OCI-LY3 (cell line): Measurements from ENCODE around the gene DDX11.
A peak's percentile ranks its signal among the peaks of the same experiment; 100 is the strongest.
"Not testable (repeated sequence)": the region's sequence is repeated elsewhere in the genome, so short reads cannot be mapped to it uniquely, and the experiment has no call there.

ENCODE experiments used
- H2AFZ ChIP-seq: fragments of 200-600, 300-600 bp; shearing (Covaris generic); 2 replicates; pipeline ENCODE4 v1.6.0; 2014; ENCODE audit warnings: antibody characterized with exemption, low read depth, low read length
- H3K27ac ChIP-seq: fragments of 200-600, 300-600 bp; sonication (generic); 2 replicates; pipeline ENCODE4 v1.5.1; 2014; ENCODE audit warnings: mild to moderate bottlenecking, low read length, moderate library complexity, mixed read lengths
- H3K27me3 ChIP-seq: fragments of 200-600, 300-600 bp; sonication (generic); 2 replicates; pipeline ENCODE4 v1.6.1; 2014; ENCODE audit warnings: low read depth, low read length, mixed read lengths
- H3K36me3 ChIP-seq: fragments of 200-600, 300-600 bp; sonication (generic); replicated peaks from 2 replicates; pipeline ENCODE3; 2014; ENCODE audit warnings: low read depth, low read length, mixed read lengths
- H3K4me1 ChIP-seq: fragments of 300-600, 200-600 bp; sonication (generic); 2 replicates; pipeline ENCODE4 v1.6.1; 2014; ENCODE audit warnings: low read length, mixed read lengths
- H3K4me2 ChIP-seq: fragments of 200-600, 300-600 bp; sonication (generic); 2 replicates; pipeline ENCODE4 v1.6.1; 2014; ENCODE audit warnings: low read length, mixed read lengths
- H3K4me3 ChIP-seq: fragments of 300-600, 200-600 bp; sonication (generic); 2 replicates; pipeline ENCODE4 v1.5.1; 2014; ENCODE audit warnings: antibody characterized with exemption, mild to moderate bottlenecking, low read length, moderate library complexity
- H3K79me2 ChIP-seq: fragments of 300-600, 200-600 bp; shearing (Covaris generic); 2 replicates; pipeline ENCODE4 v1.6.1; 2014; ENCODE audit warnings: mild to moderate bottlenecking, low read length, mixed read lengths
- H3K9ac ChIP-seq: fragments of 300-600, 200-600 bp; shearing (Covaris generic); 2 replicates; pipeline ENCODE4 v1.6.0; 2014; ENCODE audit warnings: mild to moderate bottlenecking, low read length, moderate library complexity
- H3K9me3 ChIP-seq: fragments of 200-600, 300-600 bp; shearing (Covaris generic); 2 replicates; pipeline ENCODE4 v1.6.1; 2014; ENCODE audit warnings: low read length, mixed read lengths; ENCODE audit not compliant: insufficient read depth
- H4K20me1 ChIP-seq: fragments of 200-600, 300-600 bp; sonication (generic); 2 replicates; pipeline ENCODE4 v1.6.1; 2016; ENCODE audit warnings: low read length, mixed read lengths; ENCODE audit not compliant: insufficient read depth
- EZH2phosphoT487 ChIP-seq: fragments of 200-600 bp; shearing (Covaris generic); IDR thresholded peaks from 2 replicates; pipeline ENCODE4 v1.6.1; 2018; ENCODE audit warnings: antibody characterized with exemption, mixed run types, low read depth
- TF ChIP-seq, protein P1 (sequence below): fragments of 200-600, 300-600 bp; sonication (generic); IDR thresholded peaks from 2 replicates; pipeline ENCODE4 v1.5.1; 2014; ENCODE audit warnings: antibody characterized with exemption, low read length, low read depth

The DDX11 gene

DNA sequence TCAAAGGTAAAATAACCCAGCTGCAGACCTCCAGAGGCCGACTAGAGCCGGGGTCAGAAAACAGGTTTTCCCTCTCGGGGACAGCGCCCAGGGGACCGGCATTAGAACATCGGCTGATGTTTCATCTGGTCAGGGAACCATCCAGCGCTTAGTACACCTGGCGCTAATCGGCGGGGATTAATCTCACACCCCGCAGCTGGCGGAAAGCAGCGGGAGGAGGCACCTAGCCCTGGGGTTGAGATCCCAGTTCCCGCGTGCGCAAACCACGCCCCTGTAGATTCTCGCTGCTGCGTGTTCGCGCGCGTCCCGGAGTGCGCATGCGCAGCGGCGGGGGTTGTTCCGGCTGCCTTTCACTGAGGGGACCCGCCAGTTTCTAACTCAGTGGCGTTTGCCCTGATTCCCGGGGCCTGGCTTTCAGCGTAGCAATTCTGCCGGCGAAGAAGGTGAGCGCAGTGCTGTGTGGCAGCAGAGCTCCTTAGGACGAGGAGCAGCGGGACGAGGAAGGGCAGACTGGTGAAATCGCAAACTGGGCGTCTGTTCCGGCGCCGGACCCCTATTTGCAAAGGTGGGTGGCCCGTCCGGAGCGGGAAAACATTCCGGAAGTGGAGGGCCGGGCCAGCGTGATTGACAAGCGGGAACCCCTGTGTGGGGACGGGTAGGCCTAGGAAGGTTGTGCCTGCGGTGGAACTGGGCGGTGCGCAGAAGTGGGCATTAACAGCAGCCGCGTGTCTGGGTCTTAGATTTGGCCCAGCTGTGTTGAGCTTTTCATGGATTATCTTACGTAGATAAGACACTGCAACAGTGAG lies at the start of gene DDX11:
TSS of gene DDX11 (plus strand) at position 334 of the 806 bp plus-strand sequence. CDS start 4,534 bp downstream, outside the sequence.
- Histone ChIP-seq H3K4me2 (peak within 1 kb of the TSS; percentile 72), H2AFZ (peak within 1 kb of the TSS; percentile 2; the same call in 1 of the 2 replicates), H3K79me2 (peaks cover 37% of the 10 kb centered on the region), H3K4me3 (peak within 1 kb of the TSS; percentile 79), H3K9ac (peak within 1 kb of the TSS; percentile 79), H3K27ac (peak within 1 kb of the TSS; percentile 78)
- H3K36me3 ChIP-seq, H3K4me1 ChIP-seq, H4K20me1 ChIP-seq, H3K27me3 ChIP-seq, H3K9me3 ChIP-seq: not testable (repeated sequence)

DNA sequence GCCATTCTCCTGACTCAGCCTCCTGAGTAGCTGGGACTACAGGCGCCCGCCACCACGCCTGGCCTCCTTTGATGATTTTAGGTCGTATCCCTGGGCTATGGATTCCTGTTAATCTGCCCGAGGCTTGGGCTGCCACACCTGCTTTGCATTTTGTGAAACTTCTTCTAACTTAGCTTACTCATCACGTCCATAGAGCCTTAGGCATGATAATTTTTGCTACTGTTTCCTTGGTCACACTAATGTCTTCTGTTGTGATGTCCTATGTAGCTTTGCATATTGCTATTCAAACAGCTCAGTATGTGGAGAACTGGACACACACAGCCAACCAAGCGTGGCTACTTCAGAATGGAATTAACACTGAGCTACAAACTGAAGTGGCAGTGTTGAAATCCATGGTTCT lies 47.5 kb upstream of the DDX11 start:
- no peak overlapping the region for H3K4me2 ChIP-seq
- no peaks in the 10 kb centered on the region for H3K4me1 ChIP-seq
- H3K27me3 ChIP-seq, result peaks cover 18% of the 10 kb centered on the region; the same call in 1 of the 2 replicates
- TF ChIP-seq, protein P1, sequence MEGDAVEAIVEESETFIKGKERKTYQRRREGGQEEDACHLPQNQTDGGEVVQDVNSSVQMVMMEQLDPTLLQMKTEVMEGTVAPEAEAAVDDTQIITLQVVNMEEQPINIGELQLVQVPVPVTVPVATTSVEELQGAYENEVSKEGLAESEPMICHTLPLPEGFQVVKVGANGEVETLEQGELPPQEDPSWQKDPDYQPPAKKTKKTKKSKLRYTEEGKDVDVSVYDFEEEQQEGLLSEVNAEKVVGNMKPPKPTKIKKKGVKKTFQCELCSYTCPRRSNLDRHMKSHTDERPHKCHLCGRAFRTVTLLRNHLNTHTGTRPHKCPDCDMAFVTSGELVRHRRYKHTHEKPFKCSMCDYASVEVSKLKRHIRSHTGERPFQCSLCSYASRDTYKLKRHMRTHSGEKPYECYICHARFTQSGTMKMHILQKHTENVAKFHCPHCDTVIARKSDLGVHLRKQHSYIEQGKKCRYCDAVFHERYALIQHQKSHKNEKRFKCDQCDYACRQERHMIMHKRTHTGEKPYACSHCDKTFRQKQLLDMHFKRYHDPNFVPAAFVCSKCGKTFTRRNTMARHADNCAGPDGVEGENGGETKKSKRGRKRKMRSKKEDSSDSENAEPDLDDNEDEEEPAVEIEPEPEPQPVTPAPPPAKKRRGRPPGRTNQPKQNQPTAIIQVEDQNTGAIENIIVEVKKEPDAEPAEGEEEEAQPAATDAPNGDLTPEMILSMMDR, result no peak
- TF ChIP-seq EZH2phosphoT487, result no peak
- no peaks in the 10 kb centered on the region for H4K20me1 ChIP-seq
- H3K27ac ChIP-seq, result no peak overlapping the region
- H2AFZ ChIP-seq, result no peak overlapping the region
- no peak overlapping the region for H3K4me3 ChIP-seq
- H3K36me3 ChIP-seq, result no peaks in the 10 kb centered on the region
- H3K79me2 ChIP-seq, result no peaks in the 10 kb centered on the region
- no peak overlapping the region for H3K9ac ChIP-seq
- no peaks in the 10 kb centered on the region; the same call in 1 of the 2 replicates for H3K9me3 ChIP-seq

DNA sequence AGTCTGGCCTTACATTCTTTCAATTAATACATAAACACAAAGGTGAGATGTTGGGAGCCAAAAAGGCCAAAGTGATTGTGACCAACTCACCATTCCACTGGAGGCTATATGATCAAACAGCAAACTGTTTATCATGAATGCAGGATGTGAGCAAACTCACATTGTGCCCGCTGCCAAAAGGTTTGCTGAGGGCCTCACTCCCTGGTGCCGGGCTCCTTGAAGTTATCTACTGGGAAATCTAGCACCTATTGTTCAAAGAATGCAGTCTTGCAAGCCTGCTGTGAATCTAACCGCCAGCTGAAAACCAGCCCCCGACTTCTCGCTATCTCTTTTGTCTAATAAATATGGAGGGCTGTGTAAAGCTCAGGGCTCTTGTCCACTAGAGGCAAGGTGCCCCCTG lies 46.7 kb upstream of the DDX11 start:
- H3K27me3 ChIP-seq, result peaks cover 10% of the 10 kb centered on the region; the same call in 1 of the 2 replicates
- not testable (repeated sequence) for H3K4me3 ChIP-seq, H3K9ac ChIP-seq, H3K9me3 ChIP-seq, H3K4me1 ChIP-seq, H3K27ac ChIP-seq, H2AFZ ChIP-seq, H4K20me1 ChIP-seq, H3K79me2 ChIP-seq, H3K4me2 ChIP-seq, H3K36me3 ChIP-seq

DNA sequence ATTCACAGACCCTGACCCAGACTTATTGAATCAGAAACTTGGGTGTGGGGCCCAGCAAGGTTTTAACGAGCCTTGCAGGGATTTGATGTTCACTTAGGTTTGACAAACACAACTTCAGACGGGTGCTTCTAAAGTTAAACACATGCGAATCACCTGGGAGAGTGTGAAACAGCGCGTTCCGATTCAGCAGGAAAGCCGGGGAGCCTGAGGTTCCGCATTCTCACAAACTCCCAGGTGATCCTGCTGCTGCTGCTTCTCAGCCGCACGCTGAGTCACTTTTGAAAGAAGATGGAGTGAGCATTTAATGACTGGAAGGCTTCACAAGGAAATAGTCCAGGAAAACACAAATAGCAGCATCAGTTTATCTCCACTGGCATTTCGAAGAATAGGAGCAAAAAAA lies 44.2 kb upstream of the DDX11 start:
- Histone ChIP-seq H3K9me3 (no peaks in the 10 kb centered on the region; the same call in 1 of the 2 replicates), H3K9ac (no peak overlapping the region), H3K4me1 (no peaks in the 10 kb centered on the region), H3K27me3 (peaks cover 5% of the 10 kb centered on the region; the same call in 1 of the 2 replicates), H3K36me3 (no peaks in the 10 kb centered on the region), H3K79me2 (no peaks in the 10 kb centered on the region), H2AFZ (no peak overlapping the region), H3K4me3 (no peak overlapping the region), H4K20me1 (no peaks in the 10 kb centered on the region), H3K4me2 (no peak overlapping the region), H3K27ac (no peak overlapping the region)
- TF ChIP-seq, protein P1, result no peak
- TF ChIP-seq EZH2phosphoT487, result no peak

DNA sequence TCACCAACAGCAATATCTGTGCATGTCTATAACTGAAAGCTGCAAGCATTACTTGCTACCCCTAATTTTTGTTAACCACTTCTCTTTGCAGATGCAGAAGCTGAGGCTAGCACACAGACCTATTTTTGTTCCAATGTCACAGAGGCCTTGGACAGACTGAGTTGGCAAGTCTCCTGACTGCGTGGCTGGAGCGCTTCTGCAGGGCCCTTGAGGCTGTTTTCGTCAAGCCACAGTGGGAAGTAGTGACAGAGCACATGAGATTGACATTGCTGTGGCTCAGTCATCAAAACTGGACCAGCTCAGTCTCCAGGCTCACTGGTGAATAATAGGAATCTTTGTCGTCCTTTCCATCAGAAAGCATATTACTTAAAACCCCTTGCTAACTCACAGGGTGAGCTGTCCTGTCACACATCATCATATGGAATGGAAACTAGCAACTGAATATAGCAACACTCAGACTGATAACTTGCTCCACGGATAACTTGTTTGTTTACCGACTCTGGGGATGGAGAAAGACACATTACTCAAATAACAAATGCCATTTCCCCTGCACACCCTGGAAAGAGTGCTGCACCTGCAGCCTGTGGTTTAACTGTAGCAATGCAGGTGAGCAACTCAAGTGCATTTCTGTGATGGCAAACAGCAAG lies 43.6 kb upstream of the DDX11 start:
- Histone ChIP-seq H2AFZ (no peak overlapping the region), H3K4me2 (no peak overlapping the region), H4K20me1 (no peaks in the 10 kb centered on the region), H3K9me3 (no peaks in the 10 kb centered on the region; the same call in 1 of the 2 replicates), H3K27me3 (peaks cover 5% of the 10 kb centered on the region; the same call in 1 of the 2 replicates), H3K79me2 (no peaks in the 10 kb centered on the region), H3K9ac (no peak overlapping the region), H3K36me3 (no peaks in the 10 kb centered on the region), H3K27ac (no peak overlapping the region), H3K4me1 (no peaks in the 10 kb centered on the region), H3K4me3 (no peak overlapping the region)
- no peak for TF ChIP-seq EZH2phosphoT487
- TF ChIP-seq, protein P1, result no peak
